Keratinocyte (primary cell): ENCODE data around the gene S1PR3.

Experiments
- EZH2 ChIP-seq: IDR thresholded peaks from one replicate; pipeline ENCODE4 v1.6.1; 2012; ENCODE audit warnings: inconsistent platforms, mild to moderate bottlenecking, low read length, moderate library complexity
- TF ChIP-seq, protein P1 (sequence below), 3 experiments: IDR thresholded peaks in 1 of 3; conservative IDR thresholded peaks in 1 of 3; optimal IDR thresholded peaks in 1 of 3; 2 replicates in 2 of 3; 3 replicates in 1 of 3; pipeline versions ENCODE3 to v1.5.1; 2011; ENCODE audit warnings: low read length in 3 of 3, mild to moderate bottlenecking in 3 of 3, moderate library complexity in 2 of 3, control low read depth in 1 of 3, inconsistent platforms in 1 of 3; ENCODE audit not compliant: insufficient read depth in 2 of 3; ENCODE audit errors: extremely low read depth in 1 of 3

- TF ChIP-seq, protein P1, sequence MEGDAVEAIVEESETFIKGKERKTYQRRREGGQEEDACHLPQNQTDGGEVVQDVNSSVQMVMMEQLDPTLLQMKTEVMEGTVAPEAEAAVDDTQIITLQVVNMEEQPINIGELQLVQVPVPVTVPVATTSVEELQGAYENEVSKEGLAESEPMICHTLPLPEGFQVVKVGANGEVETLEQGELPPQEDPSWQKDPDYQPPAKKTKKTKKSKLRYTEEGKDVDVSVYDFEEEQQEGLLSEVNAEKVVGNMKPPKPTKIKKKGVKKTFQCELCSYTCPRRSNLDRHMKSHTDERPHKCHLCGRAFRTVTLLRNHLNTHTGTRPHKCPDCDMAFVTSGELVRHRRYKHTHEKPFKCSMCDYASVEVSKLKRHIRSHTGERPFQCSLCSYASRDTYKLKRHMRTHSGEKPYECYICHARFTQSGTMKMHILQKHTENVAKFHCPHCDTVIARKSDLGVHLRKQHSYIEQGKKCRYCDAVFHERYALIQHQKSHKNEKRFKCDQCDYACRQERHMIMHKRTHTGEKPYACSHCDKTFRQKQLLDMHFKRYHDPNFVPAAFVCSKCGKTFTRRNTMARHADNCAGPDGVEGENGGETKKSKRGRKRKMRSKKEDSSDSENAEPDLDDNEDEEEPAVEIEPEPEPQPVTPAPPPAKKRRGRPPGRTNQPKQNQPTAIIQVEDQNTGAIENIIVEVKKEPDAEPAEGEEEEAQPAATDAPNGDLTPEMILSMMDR (optimal IDR thresholded peaks at IDR 0.05 in 1 of 3, IDR thresholded peaks at IDR 0.05 in 1 of 3, conservative IDR thresholded peaks at IDR 0.05 in 1 of 3; ENCODE audit: extremely low read depth in 1 of 3, insufficient read depth in 2 of 3, low read length in 3 of 3), result no peak
- TF ChIP-seq EZH2, result no peak
Measured at GRCh38 chr9:89032661-89033060, 41.4 kb downstream of the S1PR3 start.
